Suppressor macrophage (primary cell): Measurements from ENCODE around the gene KCNK4.
A peak's percentile ranks its signal among the peaks of the same experiment; 100 is the strongest.
"Not testable (repeated sequence)": the region's sequence is repeated elsewhere in the genome, so short reads cannot be mapped to it uniquely, and the experiment has no call there.

Experiments
- DNase-seq, 4 experiments: peaks; one replicate each; pipeline ENCODE4 v3.0.0-alpha.2; 2020 to 2022
- total RNA-seq, 17 experiments: gene quantifications; one replicate each; lab custom pipeline; 2026; ENCODE audit warnings: mixed read lengths in 6 of 17, inconsistent platforms in 3 of 17; lab: John Stamatoyannopoulos, UW

Gene KCNK4
- 0 to 0.22 (median 0) reads per million in 17 experiments for total RNA-seq

GRCh38 chr11:64291262-64291751, at the start of gene KCNK4:
KCNK4 (plus strand) TSS chr11:64291302; CDS start chr11:64293019, 1,717 bp downstream.
- peak in 1 of 4 experiments; percentile 5 for DNase-seq

GRCh38 chr11:64241491-64242374, 49.4 kb upstream of the KCNK4 start:
- peak; percentile 47 to 100 (median 65) for DNase-seq

- no peak for DNase-seq
Measured at GRCh38 chr11:64243236-64243854, 47.8 kb upstream of the KCNK4 start.

- DNase-seq: no peak
Measured at GRCh38 chr11:64244107-64244506, 47.0 kb upstream of the KCNK4 start.

- no peak for DNase-seq
Measured at GRCh38 chr11:64244966-64245365, 46.1 kb upstream of the KCNK4 start.

GRCh38 chr11:64245401-64245796, 45.7 kb upstream of the KCNK4 start:
- peak in 2 of 4 experiments; percentile 33 to 40 for DNase-seq

- DNase-seq: peak; percentile 78 to 87 (median 85)
Measured at GRCh38 chr11:64245797-64246620, 45.1 kb upstream of the KCNK4 start.

GRCh38 chr11:64246621-64246870, 44.6 kb upstream of the KCNK4 start:
- DNase-seq: not testable (repeated sequence)

- peak; percentile 90 to 96 (median 94) for DNase-seq
Measured at GRCh38 chr11:64246871-64247728, 44.0 kb upstream of the KCNK4 start, which contains the start of gene PPP1R14B. PPP1R14B (minus strand) TSS chr11:64246943; CDS start chr11:64246673, 270 bp downstream.

- peak in 1 of 4 experiments; percentile 0 for DNase-seq
Measured at GRCh38 chr11:64247729-64248531, 43.2 kb upstream of the KCNK4 start.

- no peak for DNase-seq
Measured at GRCh38 chr11:64248578-64248977, 42.5 kb upstream of the KCNK4 start.

GRCh38 chr11:64249038-64249437, 42.1 kb upstream of the KCNK4 start:
- no peak for DNase-seq

GRCh38 chr11:64249563-64250414, 41.3 kb upstream of the KCNK4 start:
- DNase-seq: no peak

GRCh38 chr11:64250415-64251015, 40.6 kb upstream of the KCNK4 start:
- DNase-seq: no peak

- peak; percentile 71 to 91 (median 88) for DNase-seq
Measured at GRCh38 chr11:64251016-64251752, 39.9 kb upstream of the KCNK4 start, which contains the start of gene PLCB3. PLCB3 (plus strand) TSS chr11:64251530; CDS start chr11:64251650, 120 bp downstream.

GRCh38 chr11:64251753-64252002, 39.4 kb upstream of the KCNK4 start:
- no peak for DNase-seq

GRCh38 chr11:64252003-64252872, 38.9 kb upstream of the KCNK4 start:
- peak; percentile 60 to 85 (median 68) for DNase-seq

- no peak for DNase-seq
Measured at GRCh38 chr11:64253043-64253442, 38.1 kb upstream of the KCNK4 start.
